LNCAP (cell line): Measurements from ENCODE around the gene PTCRA.

Experiments
- TF ChIP-seq, protein P1 (sequence below): fragments of 450-650 bp; IDR thresholded peaks from 2 replicates; pipeline ENCODE4 v1.5.1; 2017; ENCODE audit warnings: mild to moderate bottlenecking

Gene PTCRA

DNA sequence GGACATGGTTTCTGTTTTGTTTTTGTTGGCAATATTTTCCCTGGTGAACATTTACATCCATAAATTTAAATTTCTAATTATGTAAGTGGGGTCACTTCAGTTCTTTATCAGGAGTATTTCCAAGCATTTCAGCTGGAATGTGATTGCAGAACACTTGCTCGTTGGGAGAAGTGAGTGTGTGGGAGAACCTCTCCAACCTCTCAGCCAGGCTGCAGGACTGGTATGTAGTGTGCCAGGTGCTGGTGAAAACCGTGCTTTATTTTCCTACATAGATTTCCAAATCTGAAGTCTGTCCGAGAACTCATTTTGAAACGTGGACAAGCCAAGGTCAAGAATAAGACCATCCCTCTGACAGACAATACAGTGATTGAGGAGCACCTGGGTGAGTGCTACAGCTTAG is 30.2 kb upstream of the PTCRA start:
- TF ChIP-seq, protein P1, sequence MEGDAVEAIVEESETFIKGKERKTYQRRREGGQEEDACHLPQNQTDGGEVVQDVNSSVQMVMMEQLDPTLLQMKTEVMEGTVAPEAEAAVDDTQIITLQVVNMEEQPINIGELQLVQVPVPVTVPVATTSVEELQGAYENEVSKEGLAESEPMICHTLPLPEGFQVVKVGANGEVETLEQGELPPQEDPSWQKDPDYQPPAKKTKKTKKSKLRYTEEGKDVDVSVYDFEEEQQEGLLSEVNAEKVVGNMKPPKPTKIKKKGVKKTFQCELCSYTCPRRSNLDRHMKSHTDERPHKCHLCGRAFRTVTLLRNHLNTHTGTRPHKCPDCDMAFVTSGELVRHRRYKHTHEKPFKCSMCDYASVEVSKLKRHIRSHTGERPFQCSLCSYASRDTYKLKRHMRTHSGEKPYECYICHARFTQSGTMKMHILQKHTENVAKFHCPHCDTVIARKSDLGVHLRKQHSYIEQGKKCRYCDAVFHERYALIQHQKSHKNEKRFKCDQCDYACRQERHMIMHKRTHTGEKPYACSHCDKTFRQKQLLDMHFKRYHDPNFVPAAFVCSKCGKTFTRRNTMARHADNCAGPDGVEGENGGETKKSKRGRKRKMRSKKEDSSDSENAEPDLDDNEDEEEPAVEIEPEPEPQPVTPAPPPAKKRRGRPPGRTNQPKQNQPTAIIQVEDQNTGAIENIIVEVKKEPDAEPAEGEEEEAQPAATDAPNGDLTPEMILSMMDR = no peak

DNA sequence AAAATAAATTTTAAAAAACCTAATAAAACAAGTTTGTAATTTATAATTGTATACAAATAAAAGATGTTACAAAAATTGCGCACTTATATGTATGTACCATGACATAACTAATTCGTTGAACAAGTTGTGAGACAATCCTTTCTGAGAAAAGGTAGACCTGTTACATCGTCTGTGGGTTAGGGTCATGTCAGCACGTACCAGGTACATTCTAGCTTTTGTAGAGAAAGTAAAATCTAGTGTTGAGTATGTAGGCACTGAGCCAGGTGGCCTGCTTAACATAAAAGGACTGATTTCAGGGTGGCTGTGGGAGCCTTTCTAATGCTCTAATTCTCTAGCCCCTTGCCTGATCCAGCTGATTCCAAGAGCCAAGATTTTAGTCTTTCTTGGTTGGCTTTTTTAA is 26.0 kb upstream of the PTCRA start:
- TF ChIP-seq, protein P1 = no peak

DNA sequence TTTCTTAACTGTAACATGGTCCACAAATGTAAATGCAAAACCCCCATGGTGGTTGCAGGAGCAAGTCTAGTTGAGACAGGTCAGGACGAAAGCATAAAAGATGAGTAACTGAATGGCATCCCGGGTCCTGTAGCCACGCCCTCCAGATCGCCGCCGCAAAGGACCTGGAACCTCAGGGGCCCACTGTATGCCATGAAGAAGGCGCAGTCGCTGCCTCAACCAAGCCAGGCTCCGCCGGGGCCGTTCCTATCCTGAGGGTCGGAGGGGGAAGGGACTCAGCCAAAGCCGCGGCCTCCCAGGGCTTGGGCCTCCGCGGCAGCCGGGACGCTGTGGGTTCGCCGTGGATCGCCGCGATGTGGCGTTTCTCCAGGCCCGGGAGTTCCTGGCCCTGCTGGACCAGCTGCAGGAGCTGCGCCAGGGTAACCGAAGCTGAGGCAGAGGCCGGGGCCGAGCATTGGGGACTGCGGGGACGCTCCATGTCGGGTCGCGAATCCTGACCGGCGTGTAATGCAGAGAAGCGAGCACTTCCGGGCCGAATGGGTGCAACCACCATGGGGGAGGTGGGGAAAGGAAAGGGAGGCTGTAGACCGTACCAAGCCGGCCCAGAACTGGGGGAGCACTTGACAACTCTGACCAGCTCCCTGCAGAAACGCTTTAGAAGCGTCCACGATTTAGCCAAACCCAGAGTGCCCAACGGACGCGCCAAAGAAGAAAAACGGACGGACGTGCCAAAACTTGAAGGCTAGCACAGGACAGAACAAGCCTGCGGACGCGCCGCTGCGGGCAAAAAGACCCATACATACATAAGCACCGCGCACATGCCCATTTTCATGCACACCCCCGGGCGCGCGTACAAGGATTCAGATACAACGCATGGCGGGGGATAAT is 25.3 kb upstream of the PTCRA start:
- TF ChIP-seq, protein P1 = no peak

DNA sequence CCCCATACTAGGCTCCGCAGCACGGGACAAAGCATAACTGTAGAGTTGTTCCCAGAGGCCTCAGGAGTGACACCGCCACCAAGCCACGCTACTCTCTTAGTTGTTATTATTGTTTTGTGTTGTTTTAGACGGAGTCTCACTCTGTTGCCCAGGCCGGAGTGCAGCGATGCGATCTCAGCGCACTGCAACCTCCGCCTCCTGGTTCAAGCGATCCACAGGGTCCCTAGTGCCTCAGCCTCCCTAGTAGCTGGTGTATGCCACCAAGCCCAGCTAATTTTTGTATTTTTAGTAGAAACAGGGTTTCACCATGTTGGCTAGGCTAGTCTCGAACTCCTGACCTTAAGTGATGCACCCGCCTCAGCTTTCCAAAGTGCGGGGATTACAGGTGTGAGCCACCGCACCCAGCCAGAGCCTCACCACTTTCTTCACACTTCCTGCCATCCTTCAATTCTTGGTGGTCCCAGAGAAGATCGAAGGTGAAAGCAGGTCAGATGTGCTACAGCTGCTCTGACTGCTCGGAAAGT is 24.6 kb upstream of the PTCRA start:
- TF ChIP-seq, protein P1 = no peak

DNA sequence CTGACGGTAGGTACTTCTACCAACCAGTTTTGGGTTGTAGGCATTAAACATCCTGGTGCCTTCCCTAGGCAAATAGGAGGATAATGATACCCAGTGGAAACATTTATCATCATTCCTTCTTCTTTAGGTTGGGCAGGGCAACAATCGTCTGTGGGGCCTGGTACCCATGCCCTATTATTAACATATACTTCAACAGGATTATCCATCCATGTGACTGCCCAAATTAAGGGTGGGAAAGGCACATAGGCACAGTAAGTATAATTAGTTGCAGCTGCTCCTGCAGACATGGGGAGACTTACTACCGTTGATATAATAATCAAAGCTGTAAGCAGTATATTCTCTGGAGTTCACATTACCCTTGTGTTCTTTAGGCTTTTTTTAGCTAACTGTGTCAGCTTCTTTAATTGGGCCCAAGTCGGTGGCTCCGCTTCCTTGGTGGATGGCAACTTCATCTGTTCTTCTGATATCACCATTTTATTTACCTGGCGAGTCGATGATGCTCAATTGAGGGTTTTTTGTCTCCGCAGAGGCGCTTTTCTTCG is 19.6 kb upstream of the PTCRA start:
- TF ChIP-seq, protein P1 = no peak

DNA sequence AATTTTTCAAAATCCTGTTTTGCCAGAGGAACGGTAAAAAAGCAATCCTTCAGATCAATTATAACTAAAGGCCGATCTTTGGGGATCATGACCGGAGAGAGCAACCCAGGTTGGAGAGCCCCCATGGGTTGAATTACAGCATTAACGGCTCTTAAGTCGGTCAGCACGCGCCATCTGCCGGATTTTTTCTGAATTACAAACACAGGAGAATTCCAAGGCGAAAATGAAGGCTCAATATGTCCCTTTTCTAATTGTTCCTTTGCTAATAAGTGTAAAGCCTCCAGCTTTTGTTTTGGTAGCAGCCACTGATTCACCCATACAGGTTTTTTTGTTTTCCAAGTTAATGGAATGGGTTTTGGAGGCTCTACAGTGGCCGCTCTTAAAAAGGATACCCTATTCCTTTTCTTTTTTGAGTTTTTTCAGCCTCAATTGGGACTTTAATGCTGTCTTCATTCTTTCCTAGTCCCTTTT is 16.9 kb upstream of the PTCRA start:
- TF ChIP-seq, protein P1 = peak; percentile 55

DNA sequence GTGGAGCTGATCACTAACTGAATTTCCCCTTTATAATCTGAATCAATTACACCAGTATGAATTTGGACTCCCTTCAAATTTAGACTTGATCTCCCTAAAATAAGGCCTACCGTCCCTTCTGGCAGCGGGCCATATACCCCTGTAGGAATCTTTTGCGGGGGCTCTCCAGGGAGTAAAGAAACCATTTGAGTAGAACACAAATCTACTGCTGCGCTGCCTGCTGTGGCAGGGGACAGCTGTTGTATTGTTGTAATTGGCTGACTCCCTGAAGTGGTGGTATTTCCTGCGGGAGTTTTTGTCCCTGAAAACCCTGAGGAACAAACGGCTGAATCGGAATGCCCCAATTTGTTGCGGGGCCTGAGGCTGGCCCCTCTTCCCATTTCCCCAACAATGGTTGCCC is 16.0 kb upstream of the PTCRA start:
- TF ChIP-seq, protein P1 = no peak
